ENCODE measurements around the gene MRPS9.

DNA sequence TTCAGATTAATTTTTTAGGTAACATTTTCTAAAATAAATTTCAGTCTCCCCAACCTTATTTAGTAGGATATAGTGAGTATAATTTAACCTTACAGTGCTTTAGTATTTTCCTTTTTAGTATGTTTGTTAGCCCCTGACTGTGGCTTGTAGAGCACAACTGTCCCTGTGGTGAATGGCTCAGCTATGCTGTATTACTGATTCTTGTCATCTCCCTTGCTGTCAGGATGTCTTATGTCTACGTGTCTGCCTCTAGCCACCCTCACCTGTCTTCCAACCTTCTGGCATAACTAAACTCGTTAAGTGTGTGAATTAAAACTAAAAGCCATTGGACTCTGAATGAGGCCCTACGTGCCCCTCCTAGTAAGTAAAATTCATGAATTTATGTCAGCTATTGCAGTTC, 18.4 kb downstream of the MRPS9 start:
- TF ChIP-seq POLR2A (IDR thresholded peaks at IDR 0.05; ENCODE audit: low read depth, low read length) (no peak), EZH2 (IDR thresholded peaks at IDR 0.05; ENCODE audit: borderline replicate concordance, low read depth, low read length, severe bottlenecking) (no peak), POLR2AphosphoS5 (IDR thresholded peaks at IDR 0.05; ENCODE audit: insufficient read depth, low read depth, low read length) (no peak), GATA2 (IDR thresholded peaks at IDR 0.05; ENCODE audit: insufficient read depth, insufficient read length, low read depth, low read length) (no peak), MYC (IDR thresholded peaks at IDR 0.05; ENCODE audit: low read depth, low read length) (no peak)
- TF ChIP-seq, protein P1, sequence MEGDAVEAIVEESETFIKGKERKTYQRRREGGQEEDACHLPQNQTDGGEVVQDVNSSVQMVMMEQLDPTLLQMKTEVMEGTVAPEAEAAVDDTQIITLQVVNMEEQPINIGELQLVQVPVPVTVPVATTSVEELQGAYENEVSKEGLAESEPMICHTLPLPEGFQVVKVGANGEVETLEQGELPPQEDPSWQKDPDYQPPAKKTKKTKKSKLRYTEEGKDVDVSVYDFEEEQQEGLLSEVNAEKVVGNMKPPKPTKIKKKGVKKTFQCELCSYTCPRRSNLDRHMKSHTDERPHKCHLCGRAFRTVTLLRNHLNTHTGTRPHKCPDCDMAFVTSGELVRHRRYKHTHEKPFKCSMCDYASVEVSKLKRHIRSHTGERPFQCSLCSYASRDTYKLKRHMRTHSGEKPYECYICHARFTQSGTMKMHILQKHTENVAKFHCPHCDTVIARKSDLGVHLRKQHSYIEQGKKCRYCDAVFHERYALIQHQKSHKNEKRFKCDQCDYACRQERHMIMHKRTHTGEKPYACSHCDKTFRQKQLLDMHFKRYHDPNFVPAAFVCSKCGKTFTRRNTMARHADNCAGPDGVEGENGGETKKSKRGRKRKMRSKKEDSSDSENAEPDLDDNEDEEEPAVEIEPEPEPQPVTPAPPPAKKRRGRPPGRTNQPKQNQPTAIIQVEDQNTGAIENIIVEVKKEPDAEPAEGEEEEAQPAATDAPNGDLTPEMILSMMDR (IDR thresholded peaks at IDR 0.05; ENCODE audit: extremely low read depth in 1 of 2, insufficient read depth in 1 of 2, low read depth in 1 of 2, low read length in 2 of 2), result no peak
- TF ChIP-seq, protein P2, sequence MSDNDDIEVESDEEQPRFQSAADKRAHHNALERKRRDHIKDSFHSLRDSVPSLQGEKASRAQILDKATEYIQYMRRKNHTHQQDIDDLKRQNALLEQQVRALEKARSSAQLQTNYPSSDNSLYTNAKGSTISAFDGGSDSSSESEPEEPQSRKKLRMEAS (IDR thresholded peaks at IDR 0.05; ENCODE audit: insufficient read depth, insufficient read length), result no peak

All from endothelial cell of umbilical vein (primary cell).